ENCODE results near the gene CMKLR1.

CMKLR1 gene

GRCh38 chr12:108363165-108363564 lies 24.1 kb upstream of the CMKLR1 start:
- Histone ChIP-seq H3K36me3 (ENCODE audit: control insufficient read depth in 4 of 4, insufficient read depth in 4 of 4, low read length in 3 of 4) (no peaks in the 10 kb centered on the region), H3K4me3 (ENCODE audit: control insufficient read depth in 1 of 7, extremely low read depth in 1 of 7, insufficient read depth in 4 of 7, low read depth in 2 of 7, low read length in 6 of 7) (no peak overlapping the region), H3K4me1 (ENCODE audit: control extremely low read depth in 1 of 4, control insufficient read depth in 4 of 4, insufficient read depth in 4 of 4, low read length in 3 of 4) (no peaks in the 10 kb centered on the region), H3K9me3 (ENCODE audit: control extremely low read depth in 1 of 5, control insufficient read depth in 4 of 5, insufficient read depth in 2 of 5, low read depth in 1 of 5, low read length in 4 of 5) (no peaks in the 10 kb centered on the region), H3K27me3 (replicated peaks in 2 of 5; ENCODE audit: control insufficient read depth in 4 of 5, insufficient read depth in 5 of 5, low read length in 4 of 5) (peaks cover 0 to 4% (median 0%) of the 10 kb centered on the region in 5 experiments), H3K27ac (ENCODE audit: insufficient read depth in 1 of 2, low read depth in 1 of 2, low read length in 2 of 2, poor library complexity in 1 of 2, severe bottlenecking in 2 of 2) (no peak overlapping the region)
- 76% methylated on average over 3 of the region's 11 CpGs for WGBS (ENCODE audit: insufficient coverage)
- ChIA-PET POLR2A (no interaction called here), CTCF (no interaction called here)
- DNase-seq, result no peak

GRCh38 chr12:108361606-108362005 lies 22.5 kb upstream of the CMKLR1 start:
- DNase-seq, result no peak
- Histone ChIP-seq H3K27ac (ENCODE audit: insufficient read depth in 1 of 2, low read depth in 1 of 2, low read length in 2 of 2, poor library complexity in 1 of 2, severe bottlenecking in 2 of 2) (no peak overlapping the region), H3K9me3 (ENCODE audit: control extremely low read depth in 1 of 5, control insufficient read depth in 4 of 5, insufficient read depth in 2 of 5, low read depth in 1 of 5, low read length in 4 of 5) (no peaks in the 10 kb centered on the region), H3K4me1 (ENCODE audit: control extremely low read depth in 1 of 4, control insufficient read depth in 4 of 4, insufficient read depth in 4 of 4, low read length in 3 of 4) (no peaks in the 10 kb centered on the region), H3K27me3 (replicated peaks in 2 of 5; ENCODE audit: control insufficient read depth in 4 of 5, insufficient read depth in 5 of 5, low read length in 4 of 5) (peaks cover 0 to 4% (median 0%) of the 10 kb centered on the region in 5 experiments), H3K4me3 (ENCODE audit: control insufficient read depth in 1 of 7, extremely low read depth in 1 of 7, insufficient read depth in 4 of 7, low read depth in 2 of 7, low read length in 6 of 7) (no peak overlapping the region), H3K36me3 (ENCODE audit: control insufficient read depth in 4 of 4, insufficient read depth in 4 of 4, low read length in 3 of 4) (no peaks in the 10 kb centered on the region)
- ChIA-PET CTCF (no interaction called here), POLR2A (no interaction called here)
- WGBS (ENCODE audit: insufficient coverage), result 82% methylated on average over 3 of the region's 3 CpGs

DNA sequence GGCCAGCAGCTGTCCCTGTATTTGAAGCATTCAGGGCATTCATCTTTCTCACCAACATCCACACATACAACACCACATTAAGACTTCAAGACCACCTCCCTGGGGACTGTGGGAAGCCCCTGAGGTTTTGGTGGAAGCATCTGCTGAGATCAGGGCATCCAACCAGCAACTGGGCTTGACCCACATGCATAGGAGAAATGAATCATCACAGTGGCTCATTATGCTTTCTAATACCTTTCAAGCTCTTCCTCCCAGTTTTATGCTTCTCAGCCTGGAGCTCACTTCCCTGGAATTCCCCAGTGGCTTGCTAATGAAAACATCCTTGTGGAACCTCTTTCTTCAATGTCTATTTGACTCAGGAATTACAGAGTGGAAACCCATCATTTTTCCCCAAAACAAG lies 21.4 kb upstream of the CMKLR1 start:
- CTCF ChIA-PET, result no interaction called here

DNA sequence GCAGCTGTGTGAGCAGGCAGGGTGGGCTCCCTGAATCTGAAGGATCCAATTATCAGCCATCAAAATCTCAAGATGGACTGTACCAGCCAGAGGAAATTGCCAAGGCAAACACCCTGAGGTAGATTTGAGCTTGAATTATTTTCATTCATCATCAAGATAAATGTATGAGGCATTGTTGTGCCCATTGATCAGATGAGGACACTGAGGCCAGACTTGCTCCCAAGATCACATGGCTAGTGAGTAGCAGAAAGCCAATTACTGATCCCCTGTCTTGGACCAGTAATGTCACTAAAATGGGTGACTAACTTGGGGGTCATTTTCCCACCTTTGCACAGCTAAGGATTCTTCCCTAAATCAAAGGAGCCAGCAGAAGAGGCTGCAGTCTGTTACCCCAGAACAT lies 20.9 kb upstream of the CMKLR1 start:
- H3K4me3 ChIP-seq (ENCODE audit: control insufficient read depth in 1 of 7, extremely low read depth in 1 of 7, insufficient read depth in 4 of 7, low read depth in 2 of 7, low read length in 6 of 7), result no peak overlapping the region
- no peaks in the 10 kb centered on the region for H3K4me1 ChIP-seq (ENCODE audit: control extremely low read depth in 1 of 4, control insufficient read depth in 4 of 4, insufficient read depth in 4 of 4, low read length in 3 of 4)
- H3K36me3 ChIP-seq (ENCODE audit: control insufficient read depth in 4 of 4, insufficient read depth in 4 of 4, low read length in 3 of 4), result no peaks in the 10 kb centered on the region
- ChIA-PET CTCF (no interaction called here), POLR2A (no interaction called here)
- DNase-seq, result no peak
- H3K27me3 ChIP-seq (replicated peaks in 2 of 5; ENCODE audit: control insufficient read depth in 4 of 5, insufficient read depth in 5 of 5, low read length in 4 of 5), result peaks cover 0 to 4% (median 0%) of the 10 kb centered on the region in 5 experiments
- no peak overlapping the region for H3K27ac ChIP-seq (ENCODE audit: insufficient read depth in 1 of 2, low read depth in 1 of 2, low read length in 2 of 2, poor library complexity in 1 of 2, severe bottlenecking in 2 of 2)
- H3K9me3 ChIP-seq (ENCODE audit: control extremely low read depth in 1 of 5, control insufficient read depth in 4 of 5, insufficient read depth in 2 of 5, low read depth in 1 of 5, low read length in 4 of 5), result no peaks in the 10 kb centered on the region

More for the DNA sequence above, 21.4 kb upstream of the CMKLR1 start:
- POLR2A ChIA-PET, result no interaction called here
- Histone ChIP-seq H3K36me3 (ENCODE audit: control insufficient read depth in 4 of 4, insufficient read depth in 4 of 4, low read length in 3 of 4) (no peaks in the 10 kb centered on the region), H3K4me1 (ENCODE audit: control extremely low read depth in 1 of 4, control insufficient read depth in 4 of 4, insufficient read depth in 4 of 4, low read length in 3 of 4) (no peaks in the 10 kb centered on the region), H3K27ac (ENCODE audit: insufficient read depth in 1 of 2, low read depth in 1 of 2, low read length in 2 of 2, poor library complexity in 1 of 2, severe bottlenecking in 2 of 2) (no peak overlapping the region), H3K27me3 (replicated peaks in 2 of 5; ENCODE audit: control insufficient read depth in 4 of 5, insufficient read depth in 5 of 5, low read length in 4 of 5) (peaks cover 0 to 4% (median 0%) of the 10 kb centered on the region in 5 experiments), H3K9me3 (ENCODE audit: control extremely low read depth in 1 of 5, control insufficient read depth in 4 of 5, insufficient read depth in 2 of 5, low read depth in 1 of 5, low read length in 4 of 5) (no peaks in the 10 kb centered on the region), H3K4me3 (ENCODE audit: control insufficient read depth in 1 of 7, extremely low read depth in 1 of 7, insufficient read depth in 4 of 7, low read depth in 2 of 7, low read length in 6 of 7) (no peak overlapping the region)
- DNase-seq, result no peak

GRCh38 chr12:108358580-108358965 lies 19.5 kb upstream of the CMKLR1 start:
- Histone ChIP-seq H3K4me3 (ENCODE audit: control insufficient read depth in 1 of 7, extremely low read depth in 1 of 7, insufficient read depth in 4 of 7, low read depth in 2 of 7, low read length in 6 of 7) (no peak overlapping the region), H3K27ac (ENCODE audit: insufficient read depth in 1 of 2, low read depth in 1 of 2, low read length in 2 of 2, poor library complexity in 1 of 2, severe bottlenecking in 2 of 2) (no peak overlapping the region), H3K27me3 (replicated peaks in 2 of 5; ENCODE audit: control insufficient read depth in 4 of 5, insufficient read depth in 5 of 5, low read length in 4 of 5) (peaks cover 0 to 3% (median 0%) of the 10 kb centered on the region in 5 experiments), H3K9me3 (ENCODE audit: control extremely low read depth in 1 of 5, control insufficient read depth in 4 of 5, insufficient read depth in 2 of 5, low read depth in 1 of 5, low read length in 4 of 5) (peaks cover 0 to 3% (median 0%) of the 10 kb centered on the region in 5 experiments), H3K4me1 (ENCODE audit: control extremely low read depth in 1 of 4, control insufficient read depth in 4 of 4, insufficient read depth in 4 of 4, low read length in 3 of 4) (no peaks in the 10 kb centered on the region), H3K36me3 (ENCODE audit: control insufficient read depth in 4 of 4, insufficient read depth in 4 of 4, low read length in 3 of 4) (no peaks in the 10 kb centered on the region)
- no peak for DNase-seq
- ChIA-PET CTCF (no interaction called here), POLR2A (no interaction called here)
- 83% methylated on average over 7 of the region's 7 CpGs for WGBS (ENCODE audit: insufficient coverage)

GRCh38 chr12:108357834-108358579 lies 18.9 kb upstream of the CMKLR1 start:
- H3K9me3 ChIP-seq (ENCODE audit: control extremely low read depth in 1 of 5, control insufficient read depth in 4 of 5, insufficient read depth in 2 of 5, low read depth in 1 of 5, low read length in 4 of 5), result peaks cover 0 to 3% (median 0%) of the 10 kb centered on the region in 5 experiments
- peaks cover 0 to 3% (median 0%) of the 10 kb centered on the region in 5 experiments for H3K27me3 ChIP-seq (replicated peaks in 2 of 5; ENCODE audit: control insufficient read depth in 4 of 5, insufficient read depth in 5 of 5, low read length in 4 of 5)
- H3K4me3 ChIP-seq (ENCODE audit: control insufficient read depth in 1 of 7, extremely low read depth in 1 of 7, insufficient read depth in 4 of 7, low read depth in 2 of 7, low read length in 6 of 7), result no peak overlapping the region
- no peak overlapping the region for H3K27ac ChIP-seq (ENCODE audit: insufficient read depth in 1 of 2, low read depth in 1 of 2, low read length in 2 of 2, poor library complexity in 1 of 2, severe bottlenecking in 2 of 2)
- DNase-seq, result no peak
- WGBS (ENCODE audit: insufficient coverage), result 88% methylated on average over 1 of the region's 2 CpGs
- H3K36me3 ChIP-seq (ENCODE audit: control insufficient read depth in 4 of 4, insufficient read depth in 4 of 4, low read length in 3 of 4), result no peaks in the 10 kb centered on the region
- no peaks in the 10 kb centered on the region for H3K4me1 ChIP-seq (ENCODE audit: control extremely low read depth in 1 of 4, control insufficient read depth in 4 of 4, insufficient read depth in 4 of 4, low read length in 3 of 4)
- ChIA-PET CTCF (no interaction called here), POLR2A (no interaction called here)

GRCh38 chr12:108356835-108357806 lies 18.0 kb upstream of the CMKLR1 start:
- Histone ChIP-seq H3K27ac (ENCODE audit: insufficient read depth in 1 of 2, low read depth in 1 of 2, low read length in 2 of 2, poor library complexity in 1 of 2, severe bottlenecking in 2 of 2) (no peak overlapping the region), H3K4me1 (ENCODE audit: control extremely low read depth in 1 of 4, control insufficient read depth in 4 of 4, insufficient read depth in 4 of 4, low read length in 3 of 4) (peaks cover 0 to 6% (median 1%) of the 10 kb centered on the region in 4 experiments), H3K4me3 (ENCODE audit: control insufficient read depth in 1 of 7, extremely low read depth in 1 of 7, insufficient read depth in 4 of 7, low read depth in 2 of 7, low read length in 6 of 7) (no peak overlapping the region), H3K9me3 (ENCODE audit: control extremely low read depth in 1 of 5, control insufficient read depth in 4 of 5, insufficient read depth in 2 of 5, low read depth in 1 of 5, low read length in 4 of 5) (peaks cover 0 to 3% (median 0%) of the 10 kb centered on the region in 5 experiments), H3K36me3 (ENCODE audit: control insufficient read depth in 4 of 4, insufficient read depth in 4 of 4, low read length in 3 of 4) (no peaks in the 10 kb centered on the region), H3K27me3 (replicated peaks in 2 of 5; ENCODE audit: control insufficient read depth in 4 of 5, insufficient read depth in 5 of 5, low read length in 4 of 5) (peaks cover 0 to 3% (median 0%) of the 10 kb centered on the region in 5 experiments)
- DNase-seq, result no peak
- POLR2A ChIA-PET, result no interaction called here
- CTCF ChIA-PET, result no interaction called here
- 91% methylated on average over 6 of the region's 12 CpGs for WGBS (ENCODE audit: insufficient coverage)

Data from common myeloid progenitor, CD34-positive (primary cell).